ENCODE measurements around the gene LRRC10B. TPM values are rescaled to one million over a fixed set of nuclear protein-coding genes. Genes with fewer than 3 reads are reported as not detected.

LRRC10B gene
- total and polyA plus RNA-seq, 2 of the 8 experiments (the other 6 are each of a cell fraction or from before 2014, with no cell fraction given), result 0.47 to 0.71 TPM

- TF ChIP-seq MAX (IDR thresholded peaks at IDR 0.05), result no peak
These were observed 22.5 kb downstream of the LRRC10B start (continued) for GRCh38 chr11:61531044-61531443.
